Measurements from ENCODE around the gene CHRM4. TPM values are rescaled to one million over a fixed set of nuclear protein-coding genes. Genes with fewer than 3 reads are reported as not detected.

The CHRM4 gene
- polyA plus RNA-seq: under 1 TPM in 2 of 3 donors, not detected in 1; 0.31 to 0.51 TPM

DNA sequence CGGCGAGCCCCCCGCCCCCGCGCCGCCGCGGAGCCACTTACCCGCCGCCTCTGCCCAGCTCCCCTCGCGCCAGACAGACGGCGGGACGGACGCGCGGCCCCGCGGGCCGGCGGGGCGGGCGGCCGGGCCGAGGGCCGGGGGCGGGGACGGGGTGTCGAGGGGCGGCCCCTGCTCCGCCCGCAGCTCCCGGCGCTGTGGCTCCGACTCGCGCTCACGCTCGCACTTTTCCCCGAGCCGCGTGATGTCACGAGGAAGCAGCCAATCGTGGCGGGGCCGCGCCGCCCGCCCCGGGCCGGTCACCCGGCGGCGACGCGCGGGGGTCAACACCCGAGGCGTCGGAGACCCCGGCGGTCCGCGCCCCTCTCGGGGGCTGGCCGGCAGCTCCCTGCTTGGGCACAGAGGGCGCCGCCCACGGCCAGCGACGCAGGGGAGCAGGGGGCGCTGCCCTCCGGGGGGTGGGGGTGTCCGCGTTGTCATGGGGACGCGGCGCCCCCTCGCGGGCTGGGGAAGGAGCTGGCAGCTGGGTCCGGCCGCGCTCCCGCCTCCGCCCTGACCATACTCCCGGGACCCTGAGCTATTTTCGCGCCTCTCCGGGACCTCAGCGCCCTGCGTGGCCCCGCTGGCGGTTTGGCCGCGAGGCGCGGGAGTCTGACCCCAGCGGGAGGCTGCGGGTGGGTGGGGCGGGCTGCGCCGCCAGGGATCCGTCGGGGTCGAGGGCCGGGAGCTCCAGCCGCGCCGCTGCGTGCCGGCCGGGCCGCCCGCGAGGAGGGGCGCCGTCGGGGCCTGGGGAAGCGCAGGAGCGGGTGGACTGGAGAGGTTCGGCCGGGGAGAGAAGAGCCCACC lies at the start of gene CHRM4:
TSS of gene CHRM4 (minus strand) at position 199 of the 843 bp plus-strand sequence. CDS start 5,219 bp downstream, outside the sequence.
- no peak for DNase-seq
- peak within 1 kb of the TSS; percentile 64 to 84 (median 68) for H3K4me3 Mint-ChIP-seq
- H3K27ac Mint-ChIP-seq: no peak within 1 kb of the TSS
- peaks cover 27 to 43% (median 30%) of the 10 kb centered on the region in 3 donors for H3K27me3 Mint-ChIP-seq (ENCODE audit: low read depth in 3 of 3)
- H3K36me3 Mint-ChIP-seq: peaks cover 0 to 6% (median 4%) of the 10 kb centered on the region in 3 donors
- no peaks in the 10 kb centered on the region for H3K9me3 Mint-ChIP-seq
- H3K4me1 Mint-ChIP-seq: peaks cover 8 to 23% of the 10 kb centered on the region in 2 donors

DNA sequence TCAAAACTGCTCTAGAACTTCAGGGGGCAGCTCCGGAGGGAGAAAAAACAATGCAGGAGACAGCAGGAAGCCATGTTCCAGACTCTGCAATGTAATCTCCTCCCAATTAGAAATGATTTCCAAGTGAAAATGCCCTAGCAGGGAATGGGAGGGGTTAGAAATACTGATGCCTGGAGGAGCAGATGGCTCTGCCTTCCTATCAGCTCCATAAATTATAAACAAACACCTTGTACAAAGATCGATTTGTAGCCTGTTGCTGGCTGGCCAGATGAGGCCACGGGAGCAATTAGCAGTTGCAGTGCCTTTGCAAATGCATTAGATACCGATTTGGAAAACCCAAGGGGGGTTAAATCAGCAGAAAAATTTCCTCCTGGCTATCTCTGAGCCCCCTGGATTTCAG lies 46.6 kb upstream of the CHRM4 start:
- Mint-ChIP-seq H3K27me3 (ENCODE audit: low read depth in 3 of 3) (peaks cover 0 to 6% (median 1%) of the 10 kb centered on the region in 3 donors), H3K4me3 (no peak overlapping the region), H3K9me3 (no peaks in the 10 kb centered on the region), H3K36me3 (peaks cover 7 to 20% (median 18%) of the 10 kb centered on the region in 3 donors), H3K4me1 (no peaks in the 10 kb centered on the region), H3K27ac (no peak overlapping the region)
- no peak for DNase-seq

DNA sequence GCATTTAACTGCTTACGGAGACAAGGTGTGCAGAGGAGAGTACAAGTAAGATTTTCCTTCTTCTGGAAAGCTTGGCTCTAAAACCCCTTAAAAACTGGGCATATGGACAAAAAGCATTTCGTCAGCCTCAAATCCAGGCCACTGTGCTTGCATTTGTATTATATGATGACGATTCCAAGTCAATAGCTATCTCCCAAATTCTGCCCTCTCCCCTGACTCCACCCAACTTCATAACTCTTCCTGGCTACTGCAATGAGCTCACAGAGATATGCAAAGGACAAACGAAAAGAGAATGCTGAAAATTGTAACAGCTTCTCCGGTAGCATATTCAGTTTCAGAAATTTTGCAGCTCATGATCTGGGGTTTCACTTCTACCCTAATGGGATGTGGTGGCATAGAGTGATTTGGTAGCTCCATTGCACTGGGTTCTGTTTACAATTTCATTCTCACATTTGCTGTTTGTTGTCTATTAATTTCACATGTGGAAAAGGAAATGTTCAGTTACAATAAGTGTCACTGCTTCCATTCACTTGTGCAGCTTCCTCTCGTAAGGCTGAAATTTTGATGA lies 45.6 kb upstream of the CHRM4 start:
- Mint-ChIP-seq H3K9me3 (no peaks in the 10 kb centered on the region), H3K27me3 (ENCODE audit: low read depth in 3 of 3) (peaks cover 0 to 7% (median 1%) of the 10 kb centered on the region in 3 donors), H3K4me3 (no peak overlapping the region), H3K36me3 (peaks cover 5 to 20% (median 20%) of the 10 kb centered on the region in 3 donors), H3K27ac (no peak overlapping the region), H3K4me1 (no peaks in the 10 kb centered on the region)
- DNase-seq: no peak

DNA sequence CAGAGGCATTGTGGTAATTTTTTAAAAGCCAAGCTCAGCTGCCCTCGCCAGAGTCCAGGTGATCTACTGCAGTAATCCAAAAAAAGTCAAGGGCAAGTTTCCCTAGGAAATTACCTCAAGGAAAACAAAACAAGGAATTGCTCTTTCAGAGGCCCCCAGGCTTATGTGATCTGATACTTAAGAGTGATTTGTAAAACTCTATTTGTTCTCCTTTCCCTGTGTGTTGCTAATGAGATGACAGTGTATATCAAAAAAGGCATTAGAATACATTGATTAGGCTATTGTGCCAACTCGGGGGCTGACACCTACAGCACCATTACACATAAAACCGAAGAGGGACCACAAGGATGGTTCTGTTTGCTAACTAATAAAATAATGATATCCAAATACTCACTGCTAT lies 44.5 kb upstream of the CHRM4 start:
- no peaks in the 10 kb centered on the region for H3K9me3 Mint-ChIP-seq
- H3K27ac Mint-ChIP-seq: no peak overlapping the region
- H3K27me3 Mint-ChIP-seq (ENCODE audit: low read depth in 3 of 3): peaks cover 0 to 7% (median 0%) of the 10 kb centered on the region in 3 donors
- no peak for DNase-seq
- H3K36me3 Mint-ChIP-seq: peaks cover 9 to 24% (median 19%) of the 10 kb centered on the region in 3 donors
- no peaks in the 10 kb centered on the region for H3K4me1 Mint-ChIP-seq
- H3K4me3 Mint-ChIP-seq: no peak overlapping the region

DNA sequence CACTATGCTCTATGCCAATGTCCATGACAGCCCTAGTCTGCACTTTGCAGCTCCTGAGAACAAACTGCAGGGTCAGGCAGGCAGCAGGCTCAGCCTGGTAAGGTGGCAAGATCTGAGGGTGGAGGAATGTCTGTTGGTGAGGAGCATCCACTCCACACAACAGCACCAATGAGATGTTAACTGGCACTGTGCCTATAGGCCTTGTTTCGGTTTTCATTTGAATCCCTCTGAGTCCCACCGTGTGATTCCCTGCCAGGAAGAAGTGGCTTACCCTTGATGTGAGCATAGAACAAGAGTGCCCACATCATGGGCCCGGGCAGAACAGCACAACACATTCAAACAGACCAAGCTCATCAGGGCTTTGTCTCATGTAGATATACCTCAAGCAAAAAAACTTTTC lies 44.1 kb upstream of the CHRM4 start:
- H3K27ac Mint-ChIP-seq: no peak overlapping the region
- H3K27me3 Mint-ChIP-seq (ENCODE audit: low read depth in 3 of 3): peaks cover 0 to 7% (median 0%) of the 10 kb centered on the region in 3 donors
- no peak for DNase-seq
- H3K9me3 Mint-ChIP-seq: no peaks in the 10 kb centered on the region
- no peak overlapping the region for H3K4me3 Mint-ChIP-seq
- H3K4me1 Mint-ChIP-seq: no peaks in the 10 kb centered on the region
- peaks cover 9 to 20% (median 15%) of the 10 kb centered on the region in 3 donors for H3K36me3 Mint-ChIP-seq

DNA sequence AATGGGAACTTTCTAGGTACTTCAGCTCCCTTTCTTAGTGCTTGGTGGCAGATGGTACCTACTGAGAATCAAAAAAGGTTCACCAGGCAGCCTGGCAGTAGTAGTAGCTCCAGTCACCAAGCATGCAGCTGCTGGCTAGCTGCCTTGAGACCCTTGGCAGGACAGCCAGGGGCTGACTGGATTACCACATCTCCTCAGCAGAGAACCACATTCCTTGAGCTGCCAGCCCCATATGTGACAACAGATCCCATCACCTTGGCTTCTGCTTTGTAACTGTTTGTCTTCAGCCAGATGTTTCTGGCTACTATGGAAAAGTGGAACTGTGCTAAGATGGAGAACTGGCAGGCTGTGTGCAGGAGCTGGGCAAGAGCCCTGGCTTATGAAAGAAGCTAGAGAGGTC lies 39.6 kb upstream of the CHRM4 start:
- Mint-ChIP-seq H3K4me1 (no peaks in the 10 kb centered on the region), H3K4me3 (no peak overlapping the region), H3K27ac (no peak overlapping the region), H3K9me3 (no peaks in the 10 kb centered on the region), H3K36me3 (peaks cover 13 to 37% (median 26%) of the 10 kb centered on the region in 3 donors), H3K27me3 (ENCODE audit: low read depth in 3 of 3) (peaks cover 0 to 4% (median 0%) of the 10 kb centered on the region in 3 donors)
- no peak for DNase-seq

DNA sequence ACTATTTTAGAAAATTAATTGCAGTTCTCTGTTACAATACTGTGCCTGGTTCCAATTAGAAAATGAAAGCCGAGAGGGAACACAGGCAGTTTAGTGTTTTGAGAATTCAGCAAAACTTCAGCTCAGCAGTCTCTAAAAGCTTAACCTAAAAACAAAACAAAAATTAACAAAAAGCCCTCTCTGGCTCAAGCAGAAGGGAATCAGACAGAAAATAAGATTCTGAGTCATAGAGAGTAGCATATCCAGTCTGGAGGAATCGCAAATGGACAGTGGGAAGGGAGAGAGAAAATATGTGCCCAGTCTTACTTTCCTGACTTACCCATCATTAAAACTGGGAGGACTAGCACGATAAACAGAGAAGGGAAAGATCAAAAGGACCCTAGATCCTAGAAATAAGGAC lies 38.1 kb upstream of the CHRM4 start:
- no peak for DNase-seq
- peaks cover 13 to 37% (median 25%) of the 10 kb centered on the region in 3 donors for H3K36me3 Mint-ChIP-seq
- no peaks in the 10 kb centered on the region for H3K9me3 Mint-ChIP-seq
- H3K4me3 Mint-ChIP-seq: no peak overlapping the region
- no peaks in the 10 kb centered on the region for H3K4me1 Mint-ChIP-seq
- H3K27ac Mint-ChIP-seq: peak overlapping the region in 2 of 6 donors; percentile 14 to 39
- peaks cover 0 to 4% (median 0%) of the 10 kb centered on the region in 3 donors for H3K27me3 Mint-ChIP-seq (ENCODE audit: low read depth in 3 of 3)

DNA sequence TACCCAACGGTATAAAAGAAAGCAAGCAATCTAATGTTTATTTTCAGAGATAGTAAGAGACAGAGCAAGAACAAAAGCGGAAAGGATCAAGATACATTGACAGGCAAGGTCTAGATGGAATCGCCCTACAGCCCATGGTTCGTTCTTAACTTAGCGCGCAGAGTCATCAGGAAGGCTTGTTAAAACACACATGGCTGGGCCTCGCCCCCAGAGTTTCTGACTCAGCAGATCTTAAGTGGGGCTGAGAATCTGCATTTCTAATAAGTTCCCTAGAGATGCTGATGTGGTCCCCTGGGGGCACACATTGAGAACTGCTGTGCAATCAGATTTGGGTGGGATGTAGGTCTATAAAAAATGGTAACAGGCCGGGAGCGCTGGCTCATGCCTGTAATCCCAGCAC lies 35.8 kb upstream of the CHRM4 start:
- Mint-ChIP-seq H3K27ac (no peak overlapping the region), H3K9me3 (no peaks in the 10 kb centered on the region), H3K36me3 (peaks cover 8 to 32% (median 30%) of the 10 kb centered on the region in 3 donors), H3K4me3 (no peak overlapping the region), H3K27me3 (ENCODE audit: low read depth in 3 of 3) (peaks cover 0 to 5% (median 4%) of the 10 kb centered on the region in 3 donors), H3K4me1 (no peaks in the 10 kb centered on the region)
- DNase-seq: no peak

DNA sequence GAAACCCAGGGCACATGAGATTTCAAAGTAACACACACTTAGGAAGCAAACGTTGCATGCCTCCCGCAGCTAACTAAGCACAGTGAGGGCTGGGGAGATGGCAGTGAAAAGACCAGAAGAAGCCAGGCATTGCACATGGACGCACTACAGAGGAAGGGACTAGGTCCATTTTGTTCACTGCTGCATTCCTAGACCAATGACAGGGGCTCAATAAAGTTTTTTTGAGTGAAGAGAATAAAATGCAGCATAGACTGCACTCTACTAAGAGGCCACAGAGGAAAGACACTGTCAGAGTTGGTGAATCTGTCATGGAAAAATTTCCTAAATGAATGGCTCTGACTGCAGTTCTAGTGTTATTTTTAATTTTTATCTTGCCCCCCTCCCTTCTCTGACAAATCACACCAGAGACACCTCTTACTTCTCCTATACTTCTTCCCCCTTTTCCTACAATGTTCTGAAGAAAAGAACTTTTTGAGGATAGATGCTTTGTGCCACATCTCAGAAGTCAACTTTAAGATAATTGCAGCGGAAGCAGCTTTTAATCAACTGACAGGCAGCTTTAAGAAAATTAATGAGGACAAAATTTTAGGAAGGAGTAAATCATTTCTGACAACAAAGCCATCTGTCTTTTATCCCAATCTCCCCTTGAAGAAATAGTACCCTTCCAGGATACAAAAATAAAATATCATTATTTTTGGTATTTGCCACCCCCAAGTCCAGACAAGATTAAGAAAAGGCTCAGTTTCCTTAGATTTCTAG lies 34.8 kb upstream of the CHRM4 start:
- no peak for DNase-seq
- H3K9me3 Mint-ChIP-seq: no peaks in the 10 kb centered on the region
- H3K36me3 Mint-ChIP-seq: peaks cover 8 to 33% (median 30%) of the 10 kb centered on the region in 3 donors
- no peaks in the 10 kb centered on the region for H3K4me1 Mint-ChIP-seq
- H3K4me3 Mint-ChIP-seq: no peak overlapping the region
- H3K27me3 Mint-ChIP-seq (ENCODE audit: low read depth in 3 of 3): peaks cover 0 to 5% (median 4%) of the 10 kb centered on the region in 3 donors
- H3K27ac Mint-ChIP-seq: no peak overlapping the region

DNA sequence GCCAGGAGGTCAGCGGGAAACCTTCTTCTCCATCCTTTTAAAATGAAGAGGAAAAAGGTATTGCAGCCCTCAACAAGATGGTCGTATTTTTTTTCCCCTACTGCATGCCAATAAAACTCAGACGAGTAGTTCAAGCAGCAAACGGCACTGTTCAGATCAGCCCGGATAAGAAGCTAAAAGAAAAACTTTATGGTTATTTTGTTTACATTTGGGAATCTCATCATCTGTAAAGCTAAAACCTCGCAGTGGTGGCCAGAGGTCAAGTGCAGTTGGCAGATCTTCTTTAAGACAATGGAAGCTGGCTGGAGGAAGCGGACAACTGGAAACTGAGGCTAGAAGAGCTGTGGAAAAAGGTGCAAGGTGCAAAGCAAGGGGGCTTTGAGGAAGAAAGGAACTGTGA lies 31.0 kb upstream of the CHRM4 start:
- no peak overlapping the region for H3K4me3 Mint-ChIP-seq
- no peaks in the 10 kb centered on the region for H3K9me3 Mint-ChIP-seq
- peaks cover 0 to 5% (median 4%) of the 10 kb centered on the region in 3 donors for H3K27me3 Mint-ChIP-seq (ENCODE audit: low read depth in 3 of 3)
- H3K4me1 Mint-ChIP-seq: no peaks in the 10 kb centered on the region
- peaks cover 4 to 29% (median 26%) of the 10 kb centered on the region in 3 donors for H3K36me3 Mint-ChIP-seq
- no peak for DNase-seq
- H3K27ac Mint-ChIP-seq: peak overlapping the region in 1 of 6 donors; percentile 43

DNA sequence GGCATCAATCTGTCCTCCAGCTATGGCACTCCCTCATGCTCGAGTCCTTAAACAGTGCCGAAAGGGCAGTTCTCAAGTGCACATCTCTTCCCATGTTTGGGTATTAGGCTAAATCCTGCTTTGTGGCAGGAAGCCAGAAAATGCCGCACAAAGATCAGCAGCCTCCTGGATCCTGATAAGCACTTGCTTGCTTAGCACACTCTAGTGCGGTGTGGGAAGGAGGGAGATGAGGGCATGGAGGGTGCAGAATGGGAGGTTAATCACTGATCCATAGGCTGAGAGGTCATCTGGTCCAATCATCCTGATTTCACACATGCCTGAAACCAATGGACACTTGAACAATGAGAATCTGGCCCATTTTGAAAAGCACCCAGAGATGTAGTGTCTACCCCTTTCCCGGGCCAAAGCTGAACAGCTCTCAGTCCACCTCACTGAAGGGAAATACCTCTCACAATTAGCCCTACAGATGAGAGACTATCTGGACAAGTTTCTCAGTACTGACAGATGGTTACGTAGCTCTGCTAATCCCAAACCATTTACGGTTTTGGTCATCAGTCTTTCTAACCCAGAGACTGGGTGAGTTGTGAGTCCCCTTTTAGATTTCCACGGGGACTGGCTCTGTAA lies 29.8 kb upstream of the CHRM4 start:
- no peak for DNase-seq
- H3K27me3 Mint-ChIP-seq (ENCODE audit: low read depth in 3 of 3): peaks cover 0 to 5% (median 4%) of the 10 kb centered on the region in 3 donors
- no peak overlapping the region for H3K27ac Mint-ChIP-seq
- no peaks in the 10 kb centered on the region for H3K4me1 Mint-ChIP-seq
- no peak overlapping the region for H3K4me3 Mint-ChIP-seq
- H3K9me3 Mint-ChIP-seq: no peaks in the 10 kb centered on the region
- peaks cover 4 to 29% (median 15%) of the 10 kb centered on the region in 3 donors for H3K36me3 Mint-ChIP-seq

DNA sequence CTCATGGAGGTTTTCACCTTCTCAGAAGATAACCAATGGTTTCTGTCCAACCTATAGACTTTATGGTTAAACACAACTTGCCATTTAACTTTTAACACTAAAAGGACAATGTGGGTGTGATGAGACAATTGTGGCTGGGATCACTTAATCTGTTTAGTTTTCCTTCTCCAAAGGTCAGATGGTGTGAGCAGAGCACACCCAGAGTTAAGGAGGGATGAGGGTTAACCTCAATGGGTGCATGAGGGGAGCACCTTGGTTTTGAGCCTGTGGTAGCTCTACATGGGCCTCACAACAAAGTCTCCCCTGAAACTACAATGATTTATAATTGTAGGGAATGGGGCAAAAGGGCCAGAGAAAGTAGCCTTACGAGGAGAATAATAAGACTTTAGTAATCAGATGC lies 28.9 kb upstream of the CHRM4 start:
- Mint-ChIP-seq H3K4me1 (no peaks in the 10 kb centered on the region), H3K27ac (peak overlapping the region in 1 of 6 donors; percentile 18), H3K4me3 (no peak overlapping the region), H3K9me3 (no peaks in the 10 kb centered on the region), H3K27me3 (ENCODE audit: low read depth in 3 of 3) (peaks cover 0 to 5% (median 4%) of the 10 kb centered on the region in 3 donors), H3K36me3 (peaks cover 9 to 36% (median 21%) of the 10 kb centered on the region in 3 donors)
- no peak for DNase-seq

DNA sequence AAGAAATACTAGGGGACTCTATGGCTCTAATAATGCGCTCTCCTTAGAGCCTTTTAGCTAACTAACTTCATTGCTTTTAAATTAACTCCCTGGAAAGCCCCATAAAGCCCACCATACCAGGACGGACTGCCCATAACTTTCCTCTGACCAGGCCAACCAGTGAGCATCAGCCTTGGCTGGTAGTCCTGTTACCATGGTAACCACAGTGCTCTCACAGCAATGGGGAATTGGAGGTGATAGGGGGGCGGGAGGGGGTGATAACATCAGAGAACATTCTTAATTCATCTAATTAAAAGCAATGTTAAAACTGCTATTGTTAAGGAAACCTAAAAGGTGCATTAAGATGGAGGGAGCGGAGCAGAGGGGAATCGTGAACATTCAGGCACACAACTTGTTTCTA lies 27.2 kb upstream of the CHRM4 start:
- no peak for DNase-seq
- Mint-ChIP-seq H3K9me3 (no peaks in the 10 kb centered on the region), H3K4me1 (no peaks in the 10 kb centered on the region), H3K36me3 (peaks cover 9 to 39% (median 20%) of the 10 kb centered on the region in 3 donors), H3K27me3 (ENCODE audit: low read depth in 3 of 3) (peaks cover 0 to 5% (median 0%) of the 10 kb centered on the region in 3 donors), H3K4me3 (no peak overlapping the region), H3K27ac (no peak overlapping the region)

Measured in immature natural killer cell (primary cell).